Measurements from ENCODE around the gene RASD1. TPM values are rescaled to one million over a fixed set of nuclear protein-coding genes. Genes with fewer than 3 reads are reported as not detected.

RASD1 gene
- total RNA-seq, 1 experiment from 2014 or later, result 0.30 TPM

DNA sequence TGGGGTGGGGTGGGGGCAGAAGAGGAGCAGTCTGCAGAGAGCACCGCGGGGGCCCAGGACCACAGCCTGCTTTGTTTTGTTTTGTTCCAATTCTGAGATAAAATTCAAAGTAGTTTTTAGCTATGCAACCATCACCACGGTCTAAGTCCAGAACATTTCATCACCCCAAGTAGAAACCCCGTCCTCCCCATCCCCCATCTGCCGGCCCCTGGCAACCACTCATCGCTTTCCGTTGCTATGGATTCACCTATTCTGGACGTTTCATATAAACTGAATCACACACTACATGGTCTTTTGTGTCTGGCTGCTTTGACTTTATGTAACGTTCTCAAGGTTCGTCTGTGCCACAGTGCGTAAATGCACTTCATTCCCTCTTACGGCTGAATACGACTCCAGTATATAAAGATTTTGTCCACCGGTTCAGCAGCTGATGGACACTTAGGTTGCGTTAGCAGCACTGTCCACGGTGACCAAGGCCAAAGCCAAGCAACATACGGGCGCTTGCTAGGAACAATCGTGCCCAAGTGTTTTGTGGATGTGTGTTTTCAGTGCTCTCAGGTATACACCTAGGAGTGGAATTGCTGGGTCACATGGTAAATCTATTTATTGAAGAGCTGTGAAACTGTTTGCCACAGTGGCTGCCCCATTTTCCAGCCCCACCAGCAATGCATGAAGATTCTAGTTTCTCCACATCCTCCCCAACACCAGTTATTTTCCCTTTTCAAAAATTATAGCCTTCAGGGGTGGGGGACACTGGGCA is 27.7 kb upstream of the RASD1 start:
- POLR2A ChIA-PET, result no interaction called here
- no peak for ATAC-seq

More for the DNA sequence above, 27.7 kb upstream of the RASD1 start:
- DNase-seq (ENCODE audit: low read depth, low spot score), result no peak
- H3K27me3 ChIP-seq (ENCODE audit: insufficient read depth, low read length), result no peaks in the 10 kb centered on the region
- H3K79me2 ChIP-seq (ENCODE audit: insufficient read depth, low read length), result no peaks in the 10 kb centered on the region
- BruUV-seq (replicated peaks), result no TSS peak
- H3K27ac ChIP-seq (ENCODE audit: low read depth, low read length), result no peak overlapping the region
- no peaks in the 10 kb centered on the region for H3K4me1 ChIP-seq (ENCODE audit: control insufficient read depth in 1 of 2, insufficient read depth in 2 of 2, low read length in 2 of 2)
- no peaks in the 10 kb centered on the region for H4K20me1 ChIP-seq (ENCODE audit: insufficient read depth)
- H3K9me3 ChIP-seq (ENCODE audit: control insufficient read depth in 1 of 2, insufficient read depth in 1 of 2, low read depth in 1 of 2, low read length in 2 of 2), result no peaks in the 10 kb centered on the region
- ChIA-PET CTCF (interaction anchor here (1.0 kb wide), 1 partner anchor 28 kb away, joined by 3 read pairs; the partner anchor contains the start of gene RASD1), RAD21 (ENCODE audit: low non-redundant PET in 1 of 2, low total read pairs in 2 of 2, uncharacterized antibody in 2 of 2, unreplicated experiment in 2 of 2) (no interaction called here)
- H3K36me3 ChIP-seq (ENCODE audit: control insufficient read depth in 1 of 2, insufficient read depth in 2 of 2, low read length in 2 of 2), result no peaks in the 10 kb centered on the region
- TF ChIP-seq FOSL1 (IDR thresholded peaks at IDR 0.05; ENCODE audit: low read depth) (no peak), SP1 (IDR thresholded peaks at IDR 0.05; ENCODE audit: low read depth) (no peak), RAD21 (IDR thresholded peaks at IDR 0.05; ENCODE audit: low read depth) (no peak), SRF (IDR thresholded peaks at IDR 0.05; ENCODE audit: low read depth) (no peak), CBX3 (IDR thresholded peaks at IDR 0.05; ENCODE audit: low read depth) (no peak), TCF7L2 (IDR thresholded peaks at IDR 0.05; ENCODE audit: borderline replicate concordance, extremely low read depth, insufficient read depth, insufficient read length) (no peak)
- TF ChIP-seq, protein P1, sequence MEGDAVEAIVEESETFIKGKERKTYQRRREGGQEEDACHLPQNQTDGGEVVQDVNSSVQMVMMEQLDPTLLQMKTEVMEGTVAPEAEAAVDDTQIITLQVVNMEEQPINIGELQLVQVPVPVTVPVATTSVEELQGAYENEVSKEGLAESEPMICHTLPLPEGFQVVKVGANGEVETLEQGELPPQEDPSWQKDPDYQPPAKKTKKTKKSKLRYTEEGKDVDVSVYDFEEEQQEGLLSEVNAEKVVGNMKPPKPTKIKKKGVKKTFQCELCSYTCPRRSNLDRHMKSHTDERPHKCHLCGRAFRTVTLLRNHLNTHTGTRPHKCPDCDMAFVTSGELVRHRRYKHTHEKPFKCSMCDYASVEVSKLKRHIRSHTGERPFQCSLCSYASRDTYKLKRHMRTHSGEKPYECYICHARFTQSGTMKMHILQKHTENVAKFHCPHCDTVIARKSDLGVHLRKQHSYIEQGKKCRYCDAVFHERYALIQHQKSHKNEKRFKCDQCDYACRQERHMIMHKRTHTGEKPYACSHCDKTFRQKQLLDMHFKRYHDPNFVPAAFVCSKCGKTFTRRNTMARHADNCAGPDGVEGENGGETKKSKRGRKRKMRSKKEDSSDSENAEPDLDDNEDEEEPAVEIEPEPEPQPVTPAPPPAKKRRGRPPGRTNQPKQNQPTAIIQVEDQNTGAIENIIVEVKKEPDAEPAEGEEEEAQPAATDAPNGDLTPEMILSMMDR (IDR thresholded peaks at IDR 0.05 in 2 of 3, conservative IDR thresholded peaks at IDR 0.05 in 1 of 3; ENCODE audit: borderline replicate concordance in 1 of 3, insufficient read depth in 1 of 3, low read depth in 2 of 3, low read length in 2 of 3), result no peak
- no peak overlapping the region for H2AFZ ChIP-seq (ENCODE audit: low read depth, low read length, poor library complexity, severe bottlenecking)
- H3K9me2 ChIP-seq (ENCODE audit: insufficient read depth), result no peaks in the 10 kb centered on the region
- intact Hi-C loops (cut with micrococcal nuclease), result no loop called here
- H3K9ac ChIP-seq (ENCODE audit: low read length), result no peak overlapping the region
- H3K4me2 ChIP-seq (ENCODE audit: low read length), result no peak overlapping the region
- H3K4me3 ChIP-seq (replicated peaks in 1 of 2; ENCODE audit: low read depth in 1 of 2, low read length in 2 of 2), result no peak overlapping the region

All from HCT116 (cell line).